GM18502 (cell line): ENCODE results near the gene CARD18.

Experiments
- ATAC-seq: cut with Tn5 transposase; IDR thresholded peaks from one replicate; pipeline ENCODE4 v1.9.1; 2021; ENCODE audit warnings: mild to moderate bottlenecking; ENCODE audit not compliant: unreplicated experiment, poor library complexity

CARD18 gene, protein sequence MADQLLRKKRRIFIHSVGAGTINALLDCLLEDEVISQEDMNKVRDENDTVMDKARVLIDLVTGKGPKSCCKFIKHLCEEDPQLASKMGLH

DNA sequence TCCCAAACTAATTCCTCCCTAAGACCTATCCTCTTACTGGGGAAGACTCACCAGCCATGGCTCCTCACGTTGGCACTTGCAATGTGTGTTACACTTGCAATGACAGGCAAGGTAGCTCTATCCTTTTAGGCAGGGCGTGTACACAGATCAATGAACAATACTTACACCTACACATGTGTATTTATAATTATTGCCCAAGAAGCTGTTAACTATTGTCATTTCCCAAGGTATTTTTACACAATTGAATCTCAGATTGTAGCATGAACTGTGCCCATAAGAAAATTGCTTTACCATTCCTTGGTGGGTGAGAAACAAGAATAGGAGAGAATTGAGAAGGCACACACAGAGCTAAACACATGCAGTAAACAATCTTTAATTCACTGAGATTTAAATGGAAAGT is at the start of gene CARD18:
Gene CARD18 (minus strand): TSS at position 101 of the 400 bp plus-strand sequence. CDS start 43 bp downstream, at position 58.
- no peak for ATAC-seq

DNA sequence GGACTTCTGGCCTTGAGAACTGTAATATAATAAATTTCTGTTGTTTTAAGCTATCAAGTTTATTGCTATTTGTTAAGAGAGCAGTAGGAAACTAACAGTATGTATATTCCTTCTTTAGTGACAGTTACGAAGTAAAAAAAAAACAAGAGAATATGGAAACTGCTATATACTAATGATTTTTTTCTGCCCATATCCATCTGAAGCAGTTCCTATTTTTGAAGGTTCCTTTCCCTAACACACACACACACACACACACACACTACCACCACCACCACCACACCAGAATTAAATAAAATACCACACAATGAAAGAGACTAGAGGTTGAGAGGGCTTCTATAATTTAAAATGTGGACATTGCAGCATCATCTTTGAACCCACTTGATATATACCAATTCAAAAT is 44.4 kb upstream of the CARD18 start:
- ATAC-seq = no peak

DNA sequence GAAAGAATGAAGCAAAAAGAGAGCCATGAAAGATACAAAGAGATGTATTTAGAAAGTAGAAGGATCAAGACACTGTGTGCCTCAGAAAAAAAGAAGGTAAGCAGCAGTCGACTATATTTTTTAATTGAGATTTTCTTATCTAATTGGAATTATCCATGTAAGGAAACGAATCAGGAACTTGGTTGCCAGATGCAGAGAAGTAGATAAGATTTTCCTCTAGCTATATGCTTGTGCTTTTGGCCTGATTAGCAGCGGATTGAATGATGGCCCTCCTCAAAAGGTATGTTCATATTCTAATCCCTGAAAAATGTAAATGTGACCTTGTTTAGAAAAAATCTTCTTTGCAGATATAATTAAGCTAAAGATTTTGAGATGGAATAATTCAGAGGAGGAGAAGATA is 43.9 kb upstream of the CARD18 start:
- ATAC-seq = no peak

DNA sequence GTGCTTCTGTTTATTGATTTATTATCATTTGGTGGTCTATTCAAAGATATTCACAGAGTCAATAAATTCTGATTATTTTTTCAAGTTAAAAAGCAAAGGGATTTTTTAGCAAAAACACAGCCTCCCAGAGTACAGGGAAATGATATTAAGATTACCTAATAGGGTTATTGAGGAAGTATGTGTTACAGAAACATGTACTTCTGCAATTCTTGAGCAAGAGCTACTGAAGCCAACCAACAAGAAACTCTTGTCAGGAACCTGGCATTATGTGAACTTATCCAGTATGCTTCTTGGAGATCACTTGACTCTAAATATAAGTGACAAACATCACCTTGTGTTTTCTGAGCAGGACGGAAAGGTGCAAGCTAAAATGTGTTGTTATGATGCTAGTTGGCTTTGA is 42.0 kb upstream of the CARD18 start:
- ATAC-seq = no peak

DNA sequence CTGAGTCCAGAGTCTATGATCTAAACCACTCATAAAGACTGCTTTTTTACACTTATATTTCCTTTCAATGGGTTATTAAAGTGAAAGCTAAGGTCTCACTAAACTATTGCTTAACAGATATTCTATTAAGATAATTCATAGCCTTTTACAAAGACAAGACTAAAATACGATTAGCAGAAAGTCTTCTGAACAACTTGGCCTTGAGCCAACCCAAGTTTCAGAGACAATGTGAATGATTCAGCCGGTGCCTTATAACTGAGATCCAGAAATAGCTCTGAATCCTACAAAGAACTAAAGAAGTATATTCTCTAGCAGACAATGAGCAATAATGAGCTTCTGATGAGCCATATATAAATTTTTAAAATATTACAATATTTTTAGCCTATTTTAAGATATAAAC is 41.5 kb upstream of the CARD18 start:
- ATAC-seq = no peak

DNA sequence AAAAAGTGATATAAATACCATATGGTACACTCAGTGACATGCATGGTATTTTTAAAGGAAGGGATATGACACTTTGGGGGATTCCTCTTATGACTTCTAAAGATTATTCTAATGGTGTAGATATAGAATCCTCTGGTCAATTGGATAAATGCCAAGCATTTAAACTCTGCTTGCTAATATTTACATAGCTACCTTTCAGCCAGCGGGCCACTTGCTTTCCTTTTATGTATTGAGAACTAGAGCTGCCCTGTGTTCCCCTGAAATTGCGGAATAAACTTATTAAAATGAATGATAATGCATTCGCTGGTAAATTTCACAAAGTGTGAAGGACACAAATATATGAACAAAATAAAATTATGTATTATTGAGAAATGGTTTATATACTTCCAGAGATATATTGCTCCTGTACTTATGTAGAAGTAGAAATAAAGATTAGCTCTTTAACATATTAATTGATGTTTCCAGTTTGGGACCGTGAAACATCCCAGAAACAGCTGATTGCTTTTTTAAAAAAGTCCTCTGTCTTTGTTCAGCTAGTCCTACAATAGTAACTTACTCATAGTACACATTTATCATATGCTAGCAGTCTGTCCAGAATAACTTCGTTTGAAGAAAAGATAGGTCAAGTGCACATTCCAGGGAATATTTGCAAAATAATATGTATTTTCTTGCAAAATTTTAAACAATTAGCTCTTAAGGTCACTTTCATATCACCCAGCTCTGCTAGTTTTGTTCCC is 40.1 kb upstream of the CARD18 start:
- no peak for ATAC-seq

DNA sequence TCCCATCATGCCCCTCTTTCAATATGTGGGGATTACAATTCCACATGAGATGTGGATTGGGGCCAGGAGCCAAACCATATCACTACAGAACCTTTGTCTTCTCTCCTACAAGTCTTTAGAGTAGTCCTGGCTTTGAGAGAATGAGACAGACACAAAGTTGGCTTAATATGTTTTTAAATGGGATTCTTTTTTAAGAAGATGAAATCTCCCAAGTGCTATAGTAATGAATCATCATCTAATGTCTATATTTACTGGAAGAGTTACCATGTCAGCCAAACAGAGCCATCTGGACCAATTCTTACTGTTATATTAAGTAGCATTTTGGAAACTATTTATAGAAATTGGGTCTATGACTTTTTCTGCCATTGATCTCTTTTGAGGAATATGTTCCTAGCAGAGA is 38.1 kb upstream of the CARD18 start:
- ATAC-seq = no peak

DNA sequence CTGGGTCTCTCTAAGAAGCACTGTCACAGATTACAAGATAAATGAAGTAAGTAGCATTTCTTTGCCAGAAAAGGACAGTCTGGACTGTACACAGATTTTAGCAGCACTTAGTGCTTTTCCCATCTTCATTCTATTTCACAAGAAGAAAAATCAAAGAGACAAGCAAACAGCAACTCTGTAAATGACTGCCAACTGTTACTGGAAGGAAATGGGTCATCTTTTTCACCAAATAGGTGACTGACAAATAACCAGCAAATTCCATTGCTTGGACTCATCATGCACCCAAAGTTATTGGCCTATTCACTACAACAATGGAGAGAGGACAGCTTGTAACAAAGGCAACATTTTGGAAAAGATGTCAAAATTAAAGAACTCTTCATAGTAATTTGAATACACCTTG is 28.9 kb upstream of the CARD18 start:
- ATAC-seq = no peak

DNA sequence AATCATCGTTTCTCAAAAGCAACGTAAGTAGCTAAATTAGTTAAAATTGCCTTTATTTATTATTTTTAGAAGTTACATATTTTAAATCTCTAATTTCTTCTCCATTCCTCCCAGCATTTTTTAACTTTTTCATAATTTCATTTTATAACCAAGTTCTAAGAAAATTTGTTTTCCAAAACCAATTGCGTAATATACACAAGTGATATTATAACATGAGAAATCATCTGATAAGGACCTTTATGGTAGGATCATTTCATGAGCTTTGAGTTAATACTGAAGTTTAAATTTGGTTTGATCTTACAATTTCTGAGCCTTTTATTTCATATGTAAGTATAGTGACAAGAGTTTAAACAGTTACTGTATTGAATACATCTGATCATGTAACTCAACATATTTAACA is 27.7 kb upstream of the CARD18 start:
- no peak for ATAC-seq

DNA sequence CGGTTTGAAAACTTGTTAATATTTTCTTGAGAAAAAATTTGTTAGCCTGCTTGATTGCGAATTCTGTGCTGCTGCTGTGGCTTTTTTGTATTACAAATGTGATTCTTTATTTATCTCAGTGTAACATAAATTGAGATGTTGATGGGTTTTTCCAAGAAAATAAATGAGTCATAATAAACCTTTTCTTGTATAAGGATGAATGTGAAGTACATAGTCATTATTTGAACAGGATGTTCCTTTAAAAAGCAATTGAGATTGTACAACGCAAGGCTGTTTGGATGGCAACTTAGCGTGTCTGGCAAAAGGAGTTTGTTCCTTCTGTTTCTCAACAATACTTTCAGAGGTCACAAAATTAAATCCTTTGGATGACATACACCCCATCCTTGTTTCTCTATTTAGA is 24.6 kb upstream of the CARD18 start:
- no peak for ATAC-seq

DNA sequence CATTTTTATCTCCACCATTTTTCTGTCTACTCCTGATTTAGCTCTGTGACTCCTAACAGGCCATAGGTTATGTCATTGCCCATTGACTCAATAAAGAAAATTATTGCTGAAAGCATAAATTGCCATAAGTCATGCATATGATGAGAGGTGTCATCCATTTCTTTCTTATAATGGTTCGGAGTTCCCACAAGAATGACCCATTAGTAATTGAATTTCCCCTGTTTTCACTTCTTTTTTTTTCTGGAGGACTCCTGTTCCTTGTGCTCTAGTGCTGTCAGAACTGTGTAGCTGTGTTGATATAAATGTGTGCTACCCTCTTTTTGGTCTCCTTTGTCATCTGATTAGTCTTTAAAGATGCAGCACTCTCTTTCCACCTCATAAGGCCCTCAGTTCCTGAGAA is 22.9 kb upstream of the CARD18 start:
- ATAC-seq = no peak

DNA sequence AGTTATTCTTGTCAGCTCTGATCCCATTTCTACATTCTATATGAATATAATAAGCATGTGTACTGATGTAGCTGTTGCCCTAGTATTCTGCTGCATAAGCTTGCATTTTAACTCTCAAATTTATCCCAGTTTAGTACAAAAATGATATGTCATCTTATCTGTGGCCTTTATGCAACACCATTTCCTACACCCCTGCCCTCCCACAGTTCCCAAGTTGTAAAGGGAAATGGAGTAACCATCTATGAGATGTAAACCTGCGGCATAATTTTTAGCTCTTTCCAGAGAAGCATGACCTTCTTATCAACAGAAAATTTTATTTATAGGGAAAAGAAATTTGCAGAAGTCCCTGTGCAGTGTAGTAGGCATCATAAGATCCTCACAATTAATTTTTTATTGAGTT is 18.9 kb upstream of the CARD18 start:
- no peak for ATAC-seq

DNA sequence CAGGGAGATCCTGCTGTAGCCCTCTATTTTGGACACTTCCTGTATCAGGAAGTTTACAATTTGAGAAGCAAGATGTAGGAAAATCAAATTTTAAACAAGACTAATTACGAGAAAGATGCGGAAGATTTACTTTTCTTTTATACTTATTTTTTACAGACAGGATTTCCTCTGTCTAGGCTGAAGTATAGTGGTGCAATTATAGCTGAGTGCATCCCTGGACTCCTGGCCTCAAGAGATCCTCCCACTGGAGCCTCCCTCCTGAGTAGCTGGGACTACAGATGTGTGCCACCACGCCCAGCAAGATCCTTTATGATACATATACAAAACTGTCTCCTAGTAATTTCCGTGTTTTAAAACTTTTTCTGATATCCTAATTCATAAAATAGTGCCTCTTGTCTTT is 17.2 kb upstream of the CARD18 start:
- ATAC-seq = no peak

DNA sequence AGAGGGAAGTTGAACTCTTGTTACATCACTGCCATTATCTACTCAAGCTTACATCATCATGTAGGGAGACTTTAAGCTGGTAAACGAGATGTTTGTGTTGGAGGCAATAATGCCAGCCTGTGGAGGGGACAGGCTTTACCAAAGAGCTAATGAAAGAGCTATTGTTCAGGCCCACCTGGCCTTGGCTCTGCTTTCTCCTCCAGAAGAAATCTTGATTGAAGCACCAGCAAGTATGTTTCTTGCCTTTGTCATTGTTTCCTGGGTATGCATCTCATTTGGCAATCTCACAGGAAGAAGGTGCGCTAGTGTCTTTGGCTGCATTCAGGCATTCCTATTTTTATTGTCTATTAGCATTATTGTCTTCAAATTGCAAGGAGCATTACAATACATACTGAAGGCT is 16.7 kb upstream of the CARD18 start:
- ATAC-seq = no peak

DNA sequence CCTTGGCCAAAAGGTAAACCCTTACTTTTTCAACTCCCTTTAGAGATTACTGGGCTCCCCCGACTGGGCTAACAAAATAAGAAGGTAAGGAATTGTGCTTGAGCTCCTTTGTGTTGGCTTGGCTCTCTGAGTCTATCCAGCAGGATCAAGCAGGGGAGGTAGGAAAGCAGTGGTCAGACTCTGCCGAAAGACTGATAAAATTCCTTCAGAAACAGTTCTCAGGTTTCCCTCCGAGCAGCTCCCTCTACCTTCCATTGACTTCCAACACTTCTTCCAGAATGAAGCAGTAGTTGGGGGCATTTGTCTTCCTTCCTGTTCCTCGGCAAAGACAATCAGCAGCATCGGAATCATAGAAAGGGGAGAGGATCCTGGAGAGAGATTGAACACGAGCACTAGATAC is 16.1 kb upstream of the CARD18 start:
- no peak for ATAC-seq

DNA sequence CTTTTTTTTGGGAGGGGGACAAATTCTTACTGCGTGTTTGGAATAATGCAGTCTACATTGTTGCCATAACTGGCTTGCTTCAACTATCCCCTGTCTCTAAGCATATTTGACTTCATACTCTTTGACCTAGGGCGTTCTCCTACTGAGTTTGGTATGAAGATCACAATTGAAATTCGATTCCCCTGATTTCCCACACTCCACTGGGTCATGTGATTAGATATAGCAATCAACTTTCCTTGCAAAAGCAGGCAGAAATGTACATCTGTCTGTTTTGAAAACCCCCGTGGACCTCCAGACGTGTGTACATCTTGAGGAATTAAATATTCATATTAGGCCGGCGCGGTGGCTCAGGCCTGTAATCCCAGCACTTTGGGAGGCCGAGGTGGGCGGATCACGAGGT is 13.8 kb upstream of the CARD18 start:
- no peak for ATAC-seq

DNA sequence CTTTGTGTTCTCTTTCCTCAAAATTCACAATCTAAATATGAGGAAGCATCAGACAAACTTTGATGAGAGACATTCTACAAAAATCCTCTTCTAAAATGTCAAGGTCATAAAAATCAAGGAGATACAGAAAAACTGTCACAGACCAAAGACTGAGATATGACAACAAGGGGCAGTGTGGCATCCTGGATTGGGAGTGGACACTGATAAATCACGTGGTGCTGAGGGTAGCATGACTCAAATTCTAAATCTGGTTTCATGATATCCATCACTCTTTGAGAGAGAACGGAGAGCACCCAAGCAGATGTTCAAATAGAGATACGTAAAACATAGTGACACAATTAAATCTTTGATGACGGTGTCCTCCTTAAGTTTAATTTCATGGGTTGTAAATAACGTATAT is 13.0 kb upstream of the CARD18 start:
- no peak for ATAC-seq

DNA sequence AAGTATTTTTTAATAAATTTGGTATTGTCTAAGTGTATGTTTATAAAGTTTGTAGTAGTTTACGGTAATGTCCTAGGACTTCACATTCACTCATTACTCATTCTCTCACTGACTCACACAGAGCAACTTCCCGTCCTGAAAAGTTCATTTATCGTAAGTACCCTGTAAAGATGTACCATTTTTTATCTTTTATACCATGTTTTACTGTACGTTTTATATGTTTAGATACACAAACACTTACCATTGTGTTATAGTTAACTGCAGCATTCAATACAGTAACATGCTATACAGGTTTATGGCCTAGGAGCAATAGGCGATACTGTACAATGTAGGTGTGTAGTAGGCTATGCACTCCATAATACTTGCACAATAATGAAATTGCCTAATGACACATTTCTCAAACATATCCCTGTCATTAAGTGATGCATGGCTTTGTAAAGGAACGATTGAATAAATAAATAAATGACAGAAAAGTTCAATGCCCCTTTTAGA is 12.5 kb upstream of the CARD18 start:
- ATAC-seq = no peak

DNA sequence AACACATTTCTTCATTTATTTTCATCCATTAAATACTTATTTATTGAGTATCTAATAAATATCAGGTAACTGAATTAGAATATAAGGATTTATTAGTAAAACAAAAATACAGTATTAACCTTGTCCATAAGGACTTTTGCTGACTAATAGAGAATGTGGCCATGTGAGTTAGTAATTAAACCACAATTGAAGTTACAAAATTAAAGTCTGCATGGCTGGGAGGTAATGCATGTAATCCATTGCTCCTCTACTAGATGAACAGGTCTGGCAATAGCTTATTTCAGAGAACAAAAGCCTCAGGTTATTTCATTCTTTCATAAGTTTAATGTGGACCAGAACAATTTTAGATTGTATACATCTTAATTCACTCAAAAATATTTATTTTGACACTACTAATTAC is 9.9 kb upstream of the CARD18 start:
- no peak for ATAC-seq

DNA sequence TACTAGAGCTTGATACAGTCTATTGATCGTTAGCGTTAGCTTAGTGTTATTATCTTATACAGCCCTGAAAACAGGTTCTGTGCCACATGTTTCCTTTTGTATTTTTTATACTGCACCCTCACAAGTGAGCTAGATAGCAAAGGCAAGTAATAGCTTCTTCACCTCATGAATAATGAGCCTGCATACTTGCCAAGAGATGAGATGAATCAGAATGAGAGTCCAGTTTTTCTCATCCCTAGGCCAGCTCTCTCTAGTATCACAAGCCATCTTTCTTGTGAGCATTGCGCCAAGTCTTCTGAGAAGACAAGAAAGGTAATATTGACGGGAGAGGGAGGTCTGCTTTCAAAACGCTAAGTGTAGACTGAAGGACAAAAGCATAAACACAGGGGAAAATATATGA is 8.7 kb upstream of the CARD18 start:
- ATAC-seq = no peak

DNA sequence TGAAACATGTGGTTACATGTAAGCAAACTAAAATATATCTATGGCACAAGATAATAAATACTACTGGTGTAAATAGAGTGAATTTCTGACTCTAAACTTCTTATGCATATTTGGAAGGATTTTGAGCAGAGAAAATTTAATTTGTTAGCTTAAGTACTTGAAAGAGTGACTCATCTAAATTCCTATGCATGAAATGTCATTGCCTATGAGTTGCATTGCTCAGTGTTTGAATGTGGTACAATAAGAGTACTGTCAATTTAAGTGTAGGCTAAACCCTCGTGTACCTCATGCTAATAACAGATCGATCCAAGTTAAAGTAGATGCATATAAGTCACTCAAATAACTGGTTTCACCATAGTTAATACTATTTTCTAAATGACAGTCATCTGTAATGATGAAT is 5.3 kb upstream of the CARD18 start:
- no peak for ATAC-seq

DNA sequence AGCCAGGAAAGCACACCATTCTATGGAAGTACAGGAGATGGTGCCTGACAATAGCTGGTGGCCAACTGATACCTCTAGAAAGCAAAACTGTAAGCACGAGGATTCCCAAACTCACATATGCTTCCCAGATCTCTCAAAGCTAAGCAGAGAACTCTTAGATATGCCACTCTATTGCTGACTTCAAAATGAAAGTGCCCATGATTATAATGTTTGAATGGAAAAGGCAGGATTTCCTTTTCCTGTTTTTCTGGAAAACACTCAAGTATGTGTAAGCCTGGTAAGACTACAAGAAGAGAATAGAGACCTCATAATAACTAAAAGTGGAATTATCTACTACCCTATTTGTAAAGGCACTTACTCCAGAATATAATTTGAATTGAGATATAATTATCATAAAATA is 2.6 kb upstream of the CARD18 start:
- no peak for ATAC-seq
